ENCODE data around the gene ZBTB48.
"Not testable (repeated sequence)": the region's sequence is repeated elsewhere in the genome, so short reads cannot be mapped to it uniquely, and the experiment has no call there.

The ZBTB48 gene

DNA sequence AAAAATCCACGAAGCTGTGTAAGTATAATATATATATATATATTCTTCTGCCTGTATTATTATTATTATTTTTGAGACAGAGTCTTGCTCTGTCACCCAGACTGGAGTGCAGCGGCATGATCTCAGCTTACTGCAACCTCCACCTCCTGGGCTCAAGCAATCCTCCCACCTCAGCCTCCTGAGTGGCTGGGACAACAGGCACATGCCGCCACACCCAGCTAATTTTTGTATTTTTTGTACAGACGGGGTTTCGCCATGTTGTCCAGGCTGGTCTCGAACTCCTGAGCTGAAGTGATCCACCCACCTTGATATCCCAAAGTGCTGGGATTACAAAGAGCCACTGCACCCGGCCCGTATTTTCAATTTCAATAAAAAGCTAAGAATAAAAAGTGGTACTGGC is 20.2 kb downstream of the ZBTB48 start:
- not testable (repeated sequence) for H3K9me3 ChIP-seq (ENCODE audit: control insufficient read depth in 2 of 2, low read length in 2 of 2); H3K27me3 ChIP-seq (ENCODE audit: control insufficient read depth in 2 of 2, insufficient read depth in 2 of 2, low read length in 2 of 2); H3K27ac ChIP-seq (ENCODE audit: low read depth in 2 of 2, low read length in 2 of 2)
- Histone ChIP-seq H3K4me1 (ENCODE audit: control insufficient read depth in 2 of 2, insufficient read depth in 2 of 2, low read length in 2 of 2) (peaks cover 30 to 34% of the 10 kb centered on the region in 2 donors), H3K9ac (ENCODE audit: low read depth in 1 of 2, low read length in 2 of 2) (peak overlapping the region in 1 of 2 donors; percentile 91), H3K4me3 (ENCODE audit: low read length in 2 of 2) (peak overlapping the region; percentile 81 to 89), H3K36me3 (ENCODE audit: control insufficient read depth in 2 of 2, insufficient read depth in 2 of 2, low read length in 2 of 2) (peaks cover 24 to 33% of the 10 kb centered on the region in 2 donors)

DNA sequence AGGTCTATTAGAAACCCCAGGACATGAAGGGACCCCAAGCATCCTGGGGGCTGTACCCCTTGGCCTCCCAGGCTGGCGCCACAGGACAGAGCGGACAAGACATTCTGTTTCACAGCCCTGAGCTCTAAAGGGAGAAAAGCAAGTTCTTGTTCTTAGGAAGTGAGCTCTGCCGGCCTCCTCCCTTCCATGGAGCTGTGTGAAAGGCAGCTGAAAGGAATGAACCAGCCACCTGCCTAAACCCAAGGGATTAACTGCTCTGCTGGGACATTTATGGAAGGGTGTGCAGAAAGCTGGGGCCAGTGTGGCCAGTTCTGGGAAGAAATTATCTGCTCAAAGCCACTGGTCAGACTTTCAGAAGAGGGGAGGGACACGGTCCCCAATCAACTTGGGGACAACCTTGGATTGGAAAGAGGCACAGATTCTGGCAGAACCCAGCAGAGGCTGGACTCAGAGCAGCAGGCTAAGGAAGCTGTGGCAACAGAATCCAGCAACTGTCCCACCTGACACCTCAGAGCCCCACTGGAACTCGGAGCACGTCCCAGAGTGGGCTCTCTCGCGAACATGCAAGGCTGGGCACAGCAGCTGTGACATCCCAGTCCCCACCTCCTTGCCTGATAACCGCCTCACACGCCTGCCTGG is 20.7 kb downstream of the ZBTB48 start:
- H3K27me3 ChIP-seq (ENCODE audit: control insufficient read depth in 2 of 2, insufficient read depth in 2 of 2, low read length in 2 of 2): no peaks in the 10 kb centered on the region
- H3K4me1 ChIP-seq (ENCODE audit: control insufficient read depth in 2 of 2, insufficient read depth in 2 of 2, low read length in 2 of 2): peaks cover 30 to 34% of the 10 kb centered on the region in 2 donors
- H3K4me3 ChIP-seq (ENCODE audit: low read length in 2 of 2): peak overlapping the region; percentile 81 to 89
- peaks cover 18 to 28% of the 10 kb centered on the region in 2 donors for H3K36me3 ChIP-seq (ENCODE audit: control insufficient read depth in 2 of 2, insufficient read depth in 2 of 2, low read length in 2 of 2)
- peak overlapping the region; percentile 95 to 98 for H3K27ac ChIP-seq (ENCODE audit: low read depth in 2 of 2, low read length in 2 of 2)
- no peaks in the 10 kb centered on the region for H3K9me3 ChIP-seq (ENCODE audit: control insufficient read depth in 2 of 2, low read length in 2 of 2)
- peak overlapping the region; percentile 80 to 91 for H3K9ac ChIP-seq (ENCODE audit: low read depth in 1 of 2, low read length in 2 of 2)

DNA sequence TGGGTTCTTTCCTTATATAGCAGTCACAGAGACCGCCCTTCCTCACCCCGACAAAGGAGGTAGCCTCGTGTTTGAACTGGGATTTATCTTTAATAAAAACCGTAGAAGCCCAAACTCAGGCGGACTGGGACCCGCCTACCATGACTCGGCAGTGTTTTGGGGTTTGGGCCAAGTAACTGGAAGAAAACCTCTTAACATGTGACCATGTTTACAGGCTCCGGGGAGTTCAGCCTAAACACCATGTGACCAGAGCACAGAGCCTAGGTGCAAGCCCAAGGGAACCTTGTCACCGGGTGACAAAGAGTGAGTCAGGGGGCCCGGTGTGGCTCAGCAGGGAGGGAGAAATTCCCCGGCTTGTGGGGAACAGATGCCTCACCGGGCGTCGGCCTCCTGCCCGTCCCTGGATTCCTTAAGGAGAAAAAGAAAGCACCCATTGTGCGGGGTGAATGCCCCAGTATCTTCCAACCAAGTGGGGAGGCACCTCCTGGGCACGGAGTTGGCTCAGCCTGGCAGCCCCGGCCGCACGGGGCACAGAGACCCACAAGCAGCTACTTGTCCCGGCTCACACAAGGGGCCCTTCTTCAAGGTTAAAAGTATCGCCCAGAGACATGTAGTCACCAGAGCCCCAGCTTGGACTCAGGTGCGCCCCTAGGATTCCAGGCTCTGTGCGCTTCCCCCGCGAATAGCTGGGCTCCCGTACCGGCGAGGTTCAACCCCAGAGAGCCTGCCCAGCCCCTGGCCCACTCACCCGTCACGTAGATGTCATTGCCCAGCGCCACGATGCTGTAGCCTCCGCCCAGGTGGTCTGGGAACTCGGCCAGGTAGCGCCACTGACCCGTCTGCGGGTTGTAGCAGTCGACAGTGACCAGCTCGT is 21.5 kb downstream of the ZBTB48 start:
- peak overlapping the region; percentile 80 to 91 for H3K9ac ChIP-seq (ENCODE audit: low read depth in 1 of 2, low read length in 2 of 2)
- H3K27me3 ChIP-seq (ENCODE audit: control insufficient read depth in 2 of 2, insufficient read depth in 2 of 2, low read length in 2 of 2): no peaks in the 10 kb centered on the region
- H3K4me1 ChIP-seq (ENCODE audit: control insufficient read depth in 2 of 2, insufficient read depth in 2 of 2, low read length in 2 of 2): peaks cover 30 to 34% of the 10 kb centered on the region in 2 donors
- no peaks in the 10 kb centered on the region for H3K9me3 ChIP-seq (ENCODE audit: control insufficient read depth in 2 of 2, low read length in 2 of 2)
- peak overlapping the region; percentile 81 to 89 for H3K4me3 ChIP-seq (ENCODE audit: low read length in 2 of 2)
- peak overlapping the region; percentile 95 to 98 for H3K27ac ChIP-seq (ENCODE audit: low read depth in 2 of 2, low read length in 2 of 2)
- H3K36me3 ChIP-seq (ENCODE audit: control insufficient read depth in 2 of 2, insufficient read depth in 2 of 2, low read length in 2 of 2): peaks cover 15 to 24% of the 10 kb centered on the region in 2 donors

DNA sequence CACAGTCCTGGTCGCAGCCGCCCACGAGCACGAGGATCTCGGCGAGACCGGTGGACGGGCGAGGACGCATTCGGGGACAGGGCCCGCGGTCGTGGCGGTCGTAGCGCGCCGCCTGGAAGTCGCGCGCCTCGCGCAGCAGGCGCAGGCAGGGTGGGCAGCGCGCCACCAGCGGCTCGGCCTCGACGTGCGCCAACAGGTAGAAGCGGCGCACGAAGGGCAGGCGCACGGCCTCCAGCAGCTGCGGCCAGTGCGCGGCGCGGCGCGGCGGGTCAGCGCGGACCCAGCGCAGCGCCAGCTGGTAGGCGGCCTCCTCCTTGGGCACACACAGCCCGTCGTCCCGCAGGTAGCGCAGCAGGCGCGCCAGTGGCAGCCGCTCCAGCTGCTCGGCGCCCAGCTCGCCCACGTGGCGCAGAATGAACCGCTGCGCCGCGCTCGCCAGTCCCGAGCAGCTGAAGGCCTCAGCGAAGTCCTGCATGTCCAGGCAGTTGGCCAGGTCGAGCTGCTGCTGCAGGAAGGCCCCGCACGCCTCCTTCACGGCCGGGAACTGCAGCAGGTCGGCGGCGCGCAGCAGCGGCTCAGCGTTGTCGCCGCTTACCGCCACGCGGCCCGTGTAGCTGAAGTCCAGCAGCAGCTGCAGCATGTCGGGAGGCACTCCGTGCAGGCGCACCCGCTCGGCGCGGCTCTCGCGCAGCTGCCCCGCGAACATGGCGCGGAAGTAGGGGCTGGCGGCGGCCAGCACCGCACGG is 22.3 kb downstream of the ZBTB48 start:
- H3K9me3 ChIP-seq (ENCODE audit: control insufficient read depth in 2 of 2, low read length in 2 of 2): no peaks in the 10 kb centered on the region
- peak overlapping the region; percentile 81 to 89 for H3K4me3 ChIP-seq (ENCODE audit: low read length in 2 of 2)
- H3K9ac ChIP-seq (ENCODE audit: low read depth in 1 of 2, low read length in 2 of 2): peak overlapping the region; percentile 80 to 91
- peaks cover 30 to 31% of the 10 kb centered on the region in 2 donors for H3K4me1 ChIP-seq (ENCODE audit: control insufficient read depth in 2 of 2, insufficient read depth in 2 of 2, low read length in 2 of 2)
- H3K27ac ChIP-seq (ENCODE audit: low read depth in 2 of 2, low read length in 2 of 2): peak overlapping the region; percentile 95 to 98
- H3K27me3 ChIP-seq (ENCODE audit: control insufficient read depth in 2 of 2, insufficient read depth in 2 of 2, low read length in 2 of 2): no peaks in the 10 kb centered on the region
- peaks cover 8 to 16% of the 10 kb centered on the region in 2 donors for H3K36me3 ChIP-seq (ENCODE audit: control insufficient read depth in 2 of 2, insufficient read depth in 2 of 2, low read length in 2 of 2)

DNA sequence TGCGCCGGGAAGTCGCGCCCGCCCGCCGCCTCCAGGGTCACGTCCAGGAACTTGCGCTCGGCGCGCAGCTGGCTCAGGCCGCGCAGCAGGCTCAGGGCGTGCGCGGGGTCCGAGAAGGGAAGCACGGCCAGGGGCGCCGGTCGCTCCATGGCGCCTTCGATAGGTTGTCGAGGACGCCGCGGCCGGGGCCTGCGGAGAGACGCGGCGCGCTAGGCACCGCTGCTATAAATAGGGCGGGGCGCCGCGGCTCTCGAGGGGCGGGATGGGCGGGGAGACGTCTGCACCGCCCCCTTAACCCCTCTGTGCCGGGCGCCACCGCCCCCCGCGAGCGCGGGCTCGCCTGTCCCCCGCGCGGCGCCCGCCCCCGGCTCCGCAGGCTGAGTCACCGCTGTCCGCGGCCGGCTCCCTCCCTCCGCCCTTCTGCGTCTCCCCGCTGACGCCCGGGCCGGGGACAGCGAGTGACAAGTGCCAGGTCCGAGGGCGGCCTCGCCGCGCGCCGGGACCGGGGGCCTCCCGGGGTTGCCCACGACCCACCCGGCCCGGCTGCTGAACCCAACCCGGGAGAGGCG is 23.0 kb downstream of the ZBTB48 start, which contains the start of gene KLHL21:
Gene KLHL21 (minus strand): TSS at position 201 of the 569 bp plus-strand sequence. CDS start 52 bp downstream, at position 149.
- Histone ChIP-seq H3K4me1 (ENCODE audit: control insufficient read depth in 2 of 2, insufficient read depth in 2 of 2, low read length in 2 of 2) (peaks cover 30 to 31% of the 10 kb centered on the region in 2 donors), H3K4me3 (ENCODE audit: low read length in 2 of 2) (peak within 1 kb of the TSS; percentile 81 to 89), H3K27ac (ENCODE audit: low read depth in 2 of 2, low read length in 2 of 2) (peak within 1 kb of the TSS; percentile 95 to 98), H3K36me3 (ENCODE audit: control insufficient read depth in 2 of 2, insufficient read depth in 2 of 2, low read length in 2 of 2) (peaks cover 3 to 10% of the 10 kb centered on the region in 2 donors), H3K9me3 (ENCODE audit: control insufficient read depth in 2 of 2, low read length in 2 of 2) (no peaks in the 10 kb centered on the region), H3K27me3 (ENCODE audit: control insufficient read depth in 2 of 2, insufficient read depth in 2 of 2, low read length in 2 of 2) (no peaks in the 10 kb centered on the region), H3K9ac (ENCODE audit: low read depth in 1 of 2, low read length in 2 of 2) (peak within 1 kb of the TSS; percentile 91 to 92)

DNA sequence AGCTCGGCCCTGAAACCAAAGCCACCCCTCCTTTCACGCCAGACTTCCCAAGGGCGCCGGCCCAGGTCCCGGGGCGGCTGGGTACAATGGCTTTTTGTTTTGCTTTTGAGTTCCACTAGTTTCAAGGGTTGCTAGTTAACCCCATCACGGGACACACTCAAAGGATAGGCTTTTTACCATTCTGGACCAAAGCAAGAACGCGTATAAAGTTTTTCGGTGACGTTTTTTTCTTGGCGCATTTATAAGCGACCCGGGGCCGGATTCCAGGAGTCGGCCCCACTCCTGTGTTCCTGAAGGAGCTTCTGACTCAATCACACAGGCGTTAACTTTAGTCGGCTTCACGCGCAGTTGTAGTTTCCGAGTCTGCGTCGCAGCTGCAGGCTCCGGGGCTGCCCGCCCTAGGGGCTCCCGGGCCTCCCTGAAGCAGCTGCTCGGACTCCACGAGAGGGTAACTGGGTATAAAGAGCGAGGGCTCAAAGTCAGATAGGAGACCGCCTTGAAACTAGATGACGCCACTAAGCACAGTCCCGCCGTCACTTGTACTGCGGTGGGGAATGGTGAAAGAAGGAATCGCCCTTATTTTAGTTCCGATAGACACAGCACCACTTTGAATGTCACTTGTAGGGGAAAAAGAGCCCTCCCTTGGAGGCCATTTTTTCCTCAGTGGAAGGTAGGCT is 23.6 kb downstream of the ZBTB48 start:
- H3K4me1 ChIP-seq (ENCODE audit: control insufficient read depth in 2 of 2, insufficient read depth in 2 of 2, low read length in 2 of 2): peaks cover 30 to 31% of the 10 kb centered on the region in 2 donors
- no peaks in the 10 kb centered on the region for H3K9me3 ChIP-seq (ENCODE audit: control insufficient read depth in 2 of 2, low read length in 2 of 2)
- peak overlapping the region; percentile 81 to 89 for H3K4me3 ChIP-seq (ENCODE audit: low read length in 2 of 2)
- H3K36me3 ChIP-seq (ENCODE audit: control insufficient read depth in 2 of 2, insufficient read depth in 2 of 2, low read length in 2 of 2): peaks cover 0 to 6% of the 10 kb centered on the region in 2 donors
- H3K27me3 ChIP-seq (ENCODE audit: control insufficient read depth in 2 of 2, insufficient read depth in 2 of 2, low read length in 2 of 2): no peaks in the 10 kb centered on the region
- H3K27ac ChIP-seq (ENCODE audit: low read depth in 2 of 2, low read length in 2 of 2): peak overlapping the region; percentile 95 to 98
- H3K9ac ChIP-seq (ENCODE audit: low read depth in 1 of 2, low read length in 2 of 2): peak overlapping the region; percentile 91 to 92

DNA sequence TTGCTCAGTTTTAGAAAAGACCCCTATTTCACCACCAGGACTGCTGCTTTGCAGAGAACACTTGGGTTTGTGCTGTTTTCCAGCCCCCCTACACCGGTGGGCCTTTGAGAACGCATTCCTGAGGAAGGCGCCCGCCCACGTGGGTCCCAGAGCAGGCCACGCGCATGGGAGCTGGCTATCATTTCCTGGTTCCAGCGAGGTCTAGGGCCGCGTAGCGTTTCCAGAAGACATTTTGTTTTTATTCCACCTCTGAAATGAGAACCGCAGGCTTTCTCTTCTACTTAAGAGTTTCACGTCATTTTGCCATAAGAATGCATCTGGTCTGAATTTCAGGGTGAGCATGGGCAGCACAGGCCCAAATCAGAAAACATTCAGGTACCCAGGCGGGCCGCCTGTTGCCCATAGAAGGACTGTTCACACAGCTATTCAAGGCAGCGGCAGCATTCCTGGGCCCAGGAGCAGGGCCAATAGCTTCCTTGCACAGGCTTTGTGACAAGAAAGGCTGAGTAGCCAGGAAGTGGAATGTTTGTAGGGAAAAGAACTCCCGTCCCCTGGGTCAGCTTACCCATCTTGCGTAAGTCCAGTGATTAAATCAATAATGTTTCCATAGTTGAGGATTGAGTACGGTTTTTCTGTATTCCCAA is 24.2 kb downstream of the ZBTB48 start:
- H3K9me3 ChIP-seq (ENCODE audit: control insufficient read depth in 2 of 2, low read length in 2 of 2): no peaks in the 10 kb centered on the region
- H3K27ac ChIP-seq (ENCODE audit: low read depth in 2 of 2, low read length in 2 of 2): peak overlapping the region; percentile 95 to 98
- H3K9ac ChIP-seq (ENCODE audit: low read depth in 1 of 2, low read length in 2 of 2): peak overlapping the region; percentile 91 to 92
- H3K4me1 ChIP-seq (ENCODE audit: control insufficient read depth in 2 of 2, insufficient read depth in 2 of 2, low read length in 2 of 2): peaks cover 27 to 31% of the 10 kb centered on the region in 2 donors
- peaks cover 0 to 3% of the 10 kb centered on the region in 2 donors for H3K36me3 ChIP-seq (ENCODE audit: control insufficient read depth in 2 of 2, insufficient read depth in 2 of 2, low read length in 2 of 2)
- H3K4me3 ChIP-seq (ENCODE audit: low read length in 2 of 2): peak overlapping the region; percentile 81 to 89
- no peaks in the 10 kb centered on the region for H3K27me3 ChIP-seq (ENCODE audit: control insufficient read depth in 2 of 2, insufficient read depth in 2 of 2, low read length in 2 of 2)

DNA sequence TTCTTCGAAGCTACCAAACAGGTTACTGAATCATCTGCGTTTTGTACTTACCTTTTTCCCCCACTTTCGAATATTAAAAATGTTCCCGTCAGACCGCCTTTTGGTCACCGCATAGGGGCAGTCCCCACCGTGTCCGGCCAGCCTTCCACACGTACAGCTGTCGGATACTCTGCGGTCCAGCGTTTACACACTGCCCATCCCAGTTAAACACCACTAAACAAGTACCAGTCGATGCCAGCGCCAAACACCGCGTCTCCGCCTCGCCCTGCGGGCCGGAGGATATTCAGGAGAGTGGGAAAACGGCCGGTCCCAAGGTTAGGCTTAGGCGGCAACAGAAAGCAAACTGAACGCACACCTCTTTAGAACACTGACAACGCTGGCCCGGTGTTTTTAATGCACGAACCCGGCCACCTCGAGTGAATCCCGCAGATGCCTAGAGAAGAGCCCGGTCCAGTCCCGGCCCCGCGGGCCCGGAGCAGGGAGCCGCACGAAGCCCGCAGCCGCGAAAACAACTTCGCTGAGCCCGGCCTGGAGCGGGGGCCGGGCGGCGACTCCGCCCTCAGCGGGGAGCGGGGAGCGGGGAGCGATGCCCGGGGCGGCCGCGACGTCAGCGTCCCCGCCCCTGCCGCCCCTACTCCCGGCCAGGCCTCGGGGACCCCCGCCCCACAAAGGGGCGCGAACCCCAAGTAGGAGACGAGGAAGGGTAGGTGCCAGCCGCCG is 33.0 kb downstream of the ZBTB48 start:
- Histone ChIP-seq H3K36me3 (ENCODE audit: control insufficient read depth in 2 of 2, insufficient read depth in 2 of 2, low read length in 2 of 2) (peaks cover 1 to 2% of the 10 kb centered on the region in 2 donors), H3K9ac (ENCODE audit: low read depth in 1 of 2, low read length in 2 of 2) (peak overlapping the region; percentile 82 to 88), H3K27me3 (ENCODE audit: control insufficient read depth in 2 of 2, insufficient read depth in 2 of 2, low read length in 2 of 2) (no peaks in the 10 kb centered on the region), H3K4me1 (ENCODE audit: control insufficient read depth in 2 of 2, insufficient read depth in 2 of 2, low read length in 2 of 2) (peaks cover 0 to 11% of the 10 kb centered on the region in 2 donors), H3K9me3 (ENCODE audit: control insufficient read depth in 2 of 2, low read length in 2 of 2) (no peaks in the 10 kb centered on the region), H3K4me3 (ENCODE audit: low read length in 2 of 2) (peak overlapping the region; percentile 87 to 96), H3K27ac (ENCODE audit: low read depth in 2 of 2, low read length in 2 of 2) (peak overlapping the region; percentile 90 to 92)

Measured in mucosa of rectum (tissue), 2 donors.